H9 (cell line): ENCODE measurements around the gene OR56A1. TPM values are rescaled to one million over a fixed set of nuclear protein-coding genes. Genes with fewer than 3 reads are reported as not detected.

ENCODE experiments used
- DNase-seq: peaks from one replicate; pipeline ENCODE4 v3.0.0-alpha.2; 2017
- H2AFZ ChIP-seq: one replicate; pipeline ENCODE4 v1.6.1; 2013; ENCODE audit warnings: mild to moderate bottlenecking, low read length, control low read depth, moderate library complexity
- H2AK5ac ChIP-seq: 2 replicates; pipeline ENCODE4 v1.6.1; 2013; ENCODE audit warnings: low read length, control low read depth, mixed read lengths; ENCODE audit not compliant: insufficient read length
- H2BK120ac ChIP-seq: one replicate; pipeline ENCODE4 v1.6.1; 2013; ENCODE audit warnings: low read depth, mild to moderate bottlenecking, low read length, control low read depth, inconsistent platforms; ENCODE audit not compliant: poor library complexity, severe bottlenecking
- H2BK12ac ChIP-seq: 2 replicates; pipeline ENCODE4 v1.6.1; 2013; ENCODE audit warnings: low read length, control low read depth, mixed read lengths, low read depth; ENCODE audit not compliant: insufficient read length
- H2BK15ac ChIP-seq: 2 replicates; pipeline ENCODE4 v1.6.1; 2013; ENCODE audit warnings: low read depth, low read length, control low read depth
- H2BK20ac ChIP-seq: one replicate; pipeline ENCODE4 v1.6.1; 2013; ENCODE audit warnings: low read depth, mild to moderate bottlenecking, low read length, control low read depth, inconsistent platforms; ENCODE audit not compliant: poor library complexity, severe bottlenecking
- H2BK5ac ChIP-seq: 2 replicates; pipeline ENCODE4 v1.6.1; 2013; ENCODE audit warnings: low read length, control low read depth, mixed read lengths; ENCODE audit not compliant: insufficient read length
- H3K14ac ChIP-seq: 2 replicates; pipeline ENCODE4 v1.6.1; 2013; ENCODE audit warnings: low read length, control low read depth; ENCODE audit not compliant: insufficient read depth
- H3K18ac ChIP-seq: 2 replicates; pipeline ENCODE4 v1.6.1; 2013; ENCODE audit warnings: low read depth, mild to moderate bottlenecking, mixed read lengths, low read length, control low read depth; ENCODE audit not compliant: insufficient read length
- H3K23ac ChIP-seq: 2 replicates; pipeline ENCODE4 v1.6.1; 2013; ENCODE audit warnings: low read length, control low read depth, mixed read lengths, low read depth; ENCODE audit not compliant: insufficient read length
- H3K23me2 ChIP-seq: 2 replicates; pipeline ENCODE4 v1.6.1; 2013; ENCODE audit warnings: low read depth, mild to moderate bottlenecking, mixed read lengths, low read length, control low read depth; ENCODE audit not compliant: insufficient read length, poor library complexity, severe bottlenecking
- H3K27ac ChIP-seq: 2 replicates; pipeline ENCODE4 v1.5.1; 2013; ENCODE audit warnings: low read length, control low read depth, mixed read lengths, low read depth; ENCODE audit not compliant: insufficient read length
- H3K27me3 ChIP-seq: 2 replicates; pipeline ENCODE4 v1.6.1; 2013; ENCODE audit warnings: low read length, control low read depth, inconsistent platforms; ENCODE audit not compliant: insufficient read depth
- H3K4ac ChIP-seq: 2 replicates; pipeline ENCODE4 v1.6.1; 2013; ENCODE audit warnings: low read depth, mild to moderate bottlenecking, control low read depth, inconsistent platforms, low read length, moderate library complexity
- H3K4me1 ChIP-seq: 2 replicates; pipeline ENCODE4 v1.6.1; 2013; ENCODE audit warnings: low read length, control low read depth, inconsistent platforms; ENCODE audit not compliant: insufficient read depth
- H3K4me2 ChIP-seq: 2 replicates; pipeline ENCODE4 v1.6.1; 2013; ENCODE audit warnings: low read length, control low read depth, mixed read lengths; ENCODE audit not compliant: insufficient read length, insufficient read depth
- H3K56ac ChIP-seq: 2 replicates; pipeline ENCODE4 v1.6.1; 2013; ENCODE audit warnings: low read depth, mild to moderate bottlenecking, mixed read lengths, low read length, control low read depth; ENCODE audit not compliant: insufficient read length
- H3K79me1 ChIP-seq: 2 replicates; pipeline ENCODE4 v1.6.1; 2013; ENCODE audit warnings: low read depth, mild to moderate bottlenecking, moderate library complexity, low read length, control low read depth, inconsistent platforms; ENCODE audit not compliant: insufficient read depth, poor library complexity, severe bottlenecking
- H3K79me2 ChIP-seq: 2 replicates; pipeline ENCODE4 v1.6.1; 2013; ENCODE audit warnings: low read length, control low read depth, inconsistent platforms; ENCODE audit not compliant: insufficient read depth
- H3K9ac ChIP-seq: 2 replicates; pipeline ENCODE4 v1.6.1; 2013; ENCODE audit warnings: low read length, control low read depth, mixed read lengths; ENCODE audit not compliant: insufficient read length; ENCODE audit errors: extremely low read depth
- H3K9me3 ChIP-seq: one replicate; pipeline ENCODE4 v1.6.1; 2013; ENCODE audit warnings: low read depth, low read length, inconsistent platforms; ENCODE audit not compliant: control insufficient read depth
- H3T11ph ChIP-seq: one replicate; pipeline ENCODE4 v1.6.1; 2013; ENCODE audit warnings: mild to moderate bottlenecking, low read length, control low read depth, inconsistent platforms
- H4K20me1 ChIP-seq: one replicate; pipeline ENCODE4 v1.6.1; 2013; ENCODE audit not compliant: control insufficient read depth, insufficient read length, insufficient read depth
- H4K5ac ChIP-seq: 2 replicates; pipeline ENCODE4 v1.6.1; 2013; ENCODE audit warnings: low read depth, mild to moderate bottlenecking, mixed read lengths, low read length, control low read depth; ENCODE audit not compliant: insufficient read length
- H4K8ac ChIP-seq: replicated peaks from 2 replicates; pipeline ENCODE4 v1.6.1; 2013; ENCODE audit warnings: low read length, control low read depth, mixed read lengths, low read depth; ENCODE audit not compliant: insufficient read length
- H4K91ac ChIP-seq: 2 replicates; pipeline ENCODE4 v1.6.1; 2013; ENCODE audit warnings: low read depth, mild to moderate bottlenecking, moderate library complexity, mixed read lengths, low read length, control low read depth; ENCODE audit not compliant: insufficient read length
- H3K27ac Mint-ChIP-seq, 3 experiments: 2 replicates in 2 of 3; 3 replicates in 1 of 3; pipeline ENCODE4 v1.8.0; 2020 to 2021; ENCODE audit warnings: mixed read lengths in 3 of 3, mild to moderate bottlenecking in 1 of 3, moderate library complexity in 1 of 3
- H3K27me3 Mint-ChIP-seq: 2 replicates; pipeline ENCODE4 v1.8.0; 2021; ENCODE audit warnings: low read depth, mild to moderate bottlenecking, moderate library complexity, mixed read lengths
- H3K36me3 Mint-ChIP-seq, 3 experiments: 2 replicates in 2 of 3; 3 replicates in 1 of 3; pipeline ENCODE4 v1.8.0; 2020 to 2021; ENCODE audit warnings: low read depth in 3 of 3, mixed read lengths in 3 of 3; ENCODE audit not compliant: insufficient read depth in 1 of 3
- H3K4me1 Mint-ChIP-seq, 2 experiments: 2 replicates each; pipeline ENCODE4 v1.8.0; 2020; ENCODE audit warnings: mixed read lengths in 2 of 2
- H3K4me3 Mint-ChIP-seq, 2 experiments: 2 replicates in 1 of 2; 3 replicates in 1 of 2; pipeline ENCODE4 v1.8.0; 2020 to 2021; ENCODE audit warnings: mild to moderate bottlenecking in 2 of 2, mixed read lengths in 2 of 2, moderate library complexity in 1 of 2
- H3K9me3 Mint-ChIP-seq, 2 experiments: 2 replicates in 1 of 2; 3 replicates in 1 of 2; pipeline ENCODE4 v1.8.0; 2020; ENCODE audit warnings: mild to moderate bottlenecking in 2 of 2, mixed read lengths in 2 of 2, moderate library complexity in 1 of 2
- CTCF ChIP-seq: fragments of 200-600 bp; sonication (generic); conservative IDR thresholded peaks from 3 replicates; pipeline ENCODE4 v1.8.0; 2021; ENCODE audit warnings: antibody characterized with exemption, mild to moderate bottlenecking
- WGBS: extraction: QIAGEN DNeasy Blood & Tissue Kit; methylation state at CpG from one replicate; pipeline ENCODE4 v1.1.7; 2013; ENCODE audit warnings: missing lambda C conversion rate, low lambda C conversion rate, mixed read lengths; ENCODE audit not compliant: insufficient read length; ENCODE audit errors: extremely low coverage; 5-methylcytosine and 5-hydroxymethylcytosine counted together
- total RNA-seq: library from RNA; stranded (reverse); gene quantifications from 2 replicates; pipeline ENCODE4 v1.2.1, GENCODE V29; 2021

The OR56A1 gene
- total RNA-seq, 1 experiment from 2014 or later, result 0.07 TPM

GRCh38 chr11:5973530-5973929 is 57.0 kb downstream of the OR56A1 start:
- Histone ChIP-seq H2BK12ac (no peak overlapping the region), H3K27me3 (no peaks in the 10 kb centered on the region), H2AFZ (no peak overlapping the region), H2BK15ac (no peak overlapping the region), H4K91ac (no peak overlapping the region), H3K79me1 (no peaks in the 10 kb centered on the region), H3K18ac (no peak overlapping the region), H2BK120ac (no peak overlapping the region), H3T11ph (no peak overlapping the region), H3K79me2 (no peaks in the 10 kb centered on the region), H4K20me1 (no peaks in the 10 kb centered on the region), H4K5ac (no peak overlapping the region), H3K27ac (no peak overlapping the region), H3K9ac (no peak overlapping the region), H3K9me3 (no peaks in the 10 kb centered on the region), H3K4me2 (no peak overlapping the region), H3K4me1 (no peaks in the 10 kb centered on the region), H3K4ac (no peak overlapping the region), H2BK5ac (no peak overlapping the region), H4K8ac (no peak overlapping the region), H3K23me2 (no peaks in the 10 kb centered on the region), H3K23ac (no peak overlapping the region), H2BK20ac (no peak overlapping the region), H2AK5ac (no peak overlapping the region), H3K56ac (no peak overlapping the region), H3K14ac (no peak overlapping the region)
- Mint-ChIP-seq H3K9me3 (peaks cover 6 to 11% of the 10 kb centered on the region in 2 experiments; a peak in 4 of 5 replicates), H3K4me1 (no peaks in the 10 kb centered on the region), H3K36me3 (0 out of 7 replicates have a peak, but pooled peaks cover 0 to 5% (median 0%) of the 10 kb centered on the region in 3 experiments), H3K27ac (no peak overlapping the region), H3K4me3 (no peak overlapping the region), H3K27me3 (peaks cover 5% of the 10 kb centered on the region)
- WGBS, result no CpG with 5 or more reads among the region's 1 CpG
- TF ChIP-seq CTCF, result no peak
- no peak for DNase-seq

Other genes starting within 250 kb of the OR56A1 start
- gene OR52N5, start 247.4 kb downstream of the OR56A1 start, total RNA-seq, result not detected in 2 replicates
- gene OR52N1, start 239.5 kb downstream of the OR56A1 start, total RNA-seq, result not detected in 2 replicates
- gene OR52N2, start 221.8 kb downstream of the OR56A1 start, total RNA-seq, result not detected in 2 replicates
- gene OR52E6, start 188.9 kb downstream of the OR56A1 start, total RNA-seq, result not detected in 2 replicates
- gene OR52E8, start 173.1 kb downstream of the OR56A1 start, total RNA-seq, result not detected in 2 replicates
- not detected in 2 replicates for gene OR52E4, start 150.1 kb downstream of the OR56A1 start, total RNA-seq
- not detected in 2 replicates for gene OR52E5, start 137.6 kb downstream of the OR56A1 start, total RNA-seq
- gene OR56A3, start 88.5 kb downstream of the OR56A1 start, total RNA-seq, result not detected in 2 replicates
- not detected in 2 replicates for gene OR56A5, start 62.3 kb downstream of the OR56A1 start, total RNA-seq
- gene OR52L1, start 43.8 kb downstream of the OR56A1 start, total RNA-seq, result not detected in 2 replicates
- not detected in 2 replicates for gene OR56A4, start 23.8 kb downstream of the OR56A1 start, total RNA-seq
- not detected in 2 replicates for gene OR56B4, start 76.9 kb upstream of the OR56A1 start, total RNA-seq
- not detected in 2 replicates for gene OR52B2, start 139.6 kb upstream of the OR56A1 start, total RNA-seq
- not detected in 2 replicates for gene OR52W1, start 168.5 kb upstream of the OR56A1 start, total RNA-seq
- gene C11orf42, start 174.8 kb upstream of the OR56A1 start, total RNA-seq, result not detected in 2 replicates
- 27.4 and 28.5 TPM in 2 replicates for gene FHIP1B, start 203.9 kb upstream of the OR56A1 start, total RNA-seq
- gene CNGA4, start 208.3 kb upstream of the OR56A1 start, total RNA-seq, result 0.11 and 0.20 TPM in 2 replicates
- gene CCKBR, start 229.1 kb upstream of the OR56A1 start, total RNA-seq, result 10.6 and 10.9 TPM in 2 replicates